Stimulated activated effector memory CD8-positive, alpha-beta T cell treated with anti-CD3 and anti-CD28 coated beads, Interleukin-12 subunit alpha, Interleukin-12 subunit beta, amount 100 ng/mL, for 72 hours (primary cell): Measurements from ENCODE around the gene ID2.
A peak's percentile ranks its signal among the peaks of the same experiment; 100 is the strongest.

Experiments used
- ATAC-seq: fragments of 150-1000 bp; cut with Tn5 transposase; 2 replicates; pipeline ENCODE4 v1.10.0; 2021
- DNase-seq, 2 donors: peaks; one replicate each; pipeline ENCODE4 v3.0.0; 2021 to 2022; ENCODE audit warnings: low spot score in 2 of 2
- H3K27ac Mint-ChIP-seq: one replicate; pipeline ENCODE4 v1.8.0; 2022; ENCODE audit warnings: mild to moderate bottlenecking, mixed read lengths
- H3K36me3 Mint-ChIP-seq: one replicate; pipeline ENCODE4 v1.8.0; 2022; ENCODE audit warnings: mild to moderate bottlenecking, mixed read lengths
- H3K4me1 Mint-ChIP-seq: one replicate; pipeline ENCODE4 v1.8.0; 2022; ENCODE audit warnings: mixed read lengths
- H3K4me3 Mint-ChIP-seq: one replicate; pipeline ENCODE4 v1.8.0; 2022; ENCODE audit warnings: mild to moderate bottlenecking, mixed read lengths
- H3K9me3 Mint-ChIP-seq: one replicate; pipeline ENCODE4 v1.8.0; 2022; ENCODE audit warnings: mixed read lengths

ID2 gene, protein sequence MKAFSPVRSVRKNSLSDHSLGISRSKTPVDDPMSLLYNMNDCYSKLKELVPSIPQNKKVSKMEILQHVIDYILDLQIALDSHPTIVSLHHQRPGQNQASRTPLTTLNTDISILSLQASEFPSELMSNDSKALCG

DNA sequence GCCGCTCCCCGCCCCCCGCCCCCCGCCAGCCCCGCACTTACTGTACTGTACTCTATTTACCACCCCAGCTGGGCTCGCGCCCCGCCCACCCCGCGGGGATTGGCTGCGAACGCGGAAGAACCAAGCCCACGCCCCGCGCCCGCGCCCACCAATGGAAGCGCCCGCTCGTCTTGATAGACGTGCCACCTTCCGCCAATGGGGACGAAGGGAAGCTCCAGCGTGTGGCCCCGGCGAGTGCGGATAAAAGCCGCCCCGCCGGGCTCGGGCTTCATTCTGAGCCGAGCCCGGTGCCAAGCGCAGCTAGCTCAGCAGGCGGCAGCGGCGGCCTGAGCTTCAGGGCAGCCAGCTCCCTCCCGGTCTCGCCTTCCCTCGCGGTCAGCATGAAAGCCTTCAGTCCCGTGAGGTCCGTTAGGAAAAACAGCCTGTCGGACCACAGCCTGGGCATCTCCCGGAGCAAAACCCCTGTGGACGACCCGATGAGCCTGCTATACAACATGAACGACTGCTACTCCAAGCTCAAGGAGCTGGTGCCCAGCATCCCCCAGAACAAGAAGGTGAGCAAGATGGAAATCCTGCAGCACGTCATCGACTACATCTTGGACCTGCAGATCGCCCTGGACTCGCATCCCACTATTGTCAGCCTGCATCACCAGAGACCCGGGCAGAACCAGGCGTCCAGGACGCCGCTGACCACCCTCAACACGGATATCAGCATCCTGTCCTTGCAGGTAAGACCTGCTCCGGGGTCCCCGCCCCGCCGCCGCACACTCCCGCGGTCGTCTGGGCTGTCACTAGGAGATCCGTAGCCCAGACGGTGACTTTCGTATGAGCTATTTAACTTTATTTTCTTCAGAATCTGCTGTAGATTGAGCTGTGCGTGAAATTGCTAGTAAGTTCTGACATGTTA, at the start of gene ID2:
Gene ID2, plus strand, starts transcription at position 271 of the 907 bp plus-strand sequence. Its CDS starts 110 bp downstream, at position 381.
- H3K36me3 Mint-ChIP-seq = peaks cover 65% of the 10 kb centered on the region
- peak; percentile 74 for ATAC-seq
- H3K9me3 Mint-ChIP-seq = no peaks in the 10 kb centered on the region

DNA sequence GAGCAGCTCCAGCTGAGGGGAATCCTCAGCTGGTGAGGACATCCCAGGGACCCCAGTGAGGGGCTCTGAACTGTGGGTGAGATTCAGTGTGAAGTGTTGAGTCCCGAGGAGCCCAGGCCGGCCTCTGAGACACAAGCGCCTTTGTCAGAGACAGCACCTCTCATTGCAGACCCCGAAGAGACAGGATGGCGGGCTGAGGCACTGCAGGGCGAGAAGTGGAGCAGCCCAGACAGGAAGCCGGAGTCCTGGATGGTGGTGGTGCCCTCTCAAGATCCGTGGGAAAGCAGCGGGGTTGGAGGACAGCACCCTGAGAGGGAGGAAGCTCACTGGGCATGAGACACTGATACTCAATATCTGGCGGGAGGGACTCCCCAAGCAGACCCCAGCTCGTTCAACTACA, 49.1 kb upstream of the ID2 start:
- Mint-ChIP-seq H3K4me1 (peaks cover 21% of the 10 kb centered on the region), H3K4me3 (no peak overlapping the region), H3K9me3 (no peaks in the 10 kb centered on the region), H3K36me3 (no peaks in the 10 kb centered on the region), H3K27ac (peak overlapping the region; percentile 73)
- ATAC-seq (no peak), DNase-seq (no peak)

More for the DNA sequence above, at the start of gene ID2:
- peak within 1 kb of the TSS; percentile 99 for H3K4me3 Mint-ChIP-seq
- H3K27ac Mint-ChIP-seq = peak within 1 kb of the TSS; percentile 96
- peak; percentile 97 to 100 for DNase-seq
- H3K4me1 Mint-ChIP-seq = peaks cover 49% of the 10 kb centered on the region

DNA sequence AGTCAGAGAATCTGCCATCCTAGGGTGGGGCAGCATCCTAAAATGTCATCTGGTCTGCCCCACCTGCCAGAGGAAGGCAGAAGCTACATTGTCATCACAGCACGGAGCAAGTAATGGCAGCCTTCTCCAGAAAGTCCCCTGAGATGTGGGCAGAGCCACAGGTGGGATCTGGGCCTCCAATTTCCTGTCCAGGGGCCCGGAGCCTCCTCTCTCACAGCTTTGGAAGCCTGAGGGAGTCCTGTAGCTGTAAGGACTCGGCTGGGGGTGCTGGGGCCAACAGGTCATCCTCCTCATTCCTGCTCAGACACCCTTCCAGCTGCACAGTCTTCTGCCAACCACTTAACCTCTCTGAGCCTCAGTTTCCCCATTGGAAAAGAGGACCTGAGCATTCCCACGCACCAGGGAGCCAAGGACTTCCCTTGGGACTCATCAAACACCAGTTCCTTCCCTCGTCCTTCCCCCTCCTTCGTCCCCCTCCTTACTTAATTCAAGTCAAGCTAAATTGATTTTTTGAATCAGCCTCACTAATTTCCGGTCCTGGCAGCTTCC, 48.6 kb upstream of the ID2 start:
- H3K4me1 Mint-ChIP-seq = peaks cover 19% of the 10 kb centered on the region
- H3K9me3 Mint-ChIP-seq = no peaks in the 10 kb centered on the region
- ATAC-seq (no peak), DNase-seq (no peak)
- H3K4me3 Mint-ChIP-seq = no peak overlapping the region
- H3K36me3 Mint-ChIP-seq = no peaks in the 10 kb centered on the region
- peak overlapping the region; percentile 73 for H3K27ac Mint-ChIP-seq

DNA sequence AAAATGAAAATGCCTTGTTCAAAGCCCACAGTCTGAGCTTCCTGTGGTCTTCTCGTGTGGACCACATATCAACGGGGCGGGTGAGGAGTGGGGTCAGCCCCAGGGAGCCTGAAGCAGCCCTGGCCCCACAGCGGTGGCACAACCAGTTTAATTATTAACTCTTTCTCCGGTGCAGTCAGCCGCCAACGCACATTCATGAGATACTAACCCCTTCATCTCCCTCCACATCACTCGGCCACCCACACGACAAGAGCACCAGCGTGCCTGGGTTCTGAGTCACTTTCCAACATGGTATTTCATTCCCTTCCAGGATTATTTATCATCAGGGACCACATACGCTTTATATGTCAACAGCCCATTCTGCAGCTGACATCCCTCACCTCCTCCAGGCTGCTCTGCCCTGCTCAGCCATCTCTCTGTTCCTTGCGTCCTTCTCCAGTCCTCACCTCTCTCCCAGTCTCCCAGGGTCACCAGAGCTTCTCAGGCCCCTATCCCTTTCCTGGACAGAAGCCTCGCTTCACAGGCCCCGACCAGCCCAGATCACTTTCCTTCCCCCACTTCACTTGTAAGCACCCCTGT, 48.0 kb upstream of the ID2 start:
- Mint-ChIP-seq H3K4me1 (peaks cover 14% of the 10 kb centered on the region), H3K4me3 (no peak overlapping the region), H3K36me3 (no peaks in the 10 kb centered on the region), H3K9me3 (no peaks in the 10 kb centered on the region), H3K27ac (peak overlapping the region; percentile 73)
- DNase-seq = no peak
- ATAC-seq = no peak

DNA sequence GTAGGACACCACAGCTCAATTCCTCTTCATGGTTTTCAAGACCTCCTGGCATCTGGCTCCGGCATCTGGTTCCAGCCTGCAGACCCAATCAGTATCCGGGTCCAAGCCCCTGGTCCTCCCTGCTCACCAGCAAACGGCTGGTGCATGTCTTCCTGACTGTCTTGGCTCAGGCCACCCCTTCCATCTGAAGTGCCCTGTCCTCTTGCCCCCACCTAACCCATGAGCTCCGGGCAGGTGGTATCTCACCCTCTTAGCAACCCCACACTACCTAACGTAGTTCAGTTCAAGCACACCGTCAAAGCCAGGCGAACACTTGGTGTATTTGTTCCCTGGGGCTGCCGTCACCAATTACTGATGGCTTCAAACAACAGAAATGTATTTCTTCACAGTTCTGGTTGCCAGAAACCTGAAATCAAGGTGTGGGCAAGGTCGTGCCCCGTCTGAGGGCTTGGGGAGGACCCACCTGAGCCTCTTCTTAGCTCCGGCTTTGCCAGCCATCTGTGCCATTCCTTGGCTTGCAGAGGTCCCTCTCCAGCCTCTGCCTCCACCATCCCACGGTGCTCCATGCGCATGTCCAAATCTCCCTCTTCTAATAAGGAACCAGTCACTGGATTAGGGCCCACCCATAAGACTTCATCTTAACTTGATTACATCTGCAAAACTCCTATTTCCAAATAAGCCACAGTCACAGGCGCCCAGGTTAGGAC, 47.2 kb upstream of the ID2 start:
- Mint-ChIP-seq H3K4me3 (no peak overlapping the region), H3K4me1 (peaks cover 11% of the 10 kb centered on the region), H3K9me3 (no peaks in the 10 kb centered on the region), H3K27ac (peak overlapping the region; percentile 73), H3K36me3 (no peaks in the 10 kb centered on the region)
- ATAC-seq = no peak
- DNase-seq = no peak

DNA sequence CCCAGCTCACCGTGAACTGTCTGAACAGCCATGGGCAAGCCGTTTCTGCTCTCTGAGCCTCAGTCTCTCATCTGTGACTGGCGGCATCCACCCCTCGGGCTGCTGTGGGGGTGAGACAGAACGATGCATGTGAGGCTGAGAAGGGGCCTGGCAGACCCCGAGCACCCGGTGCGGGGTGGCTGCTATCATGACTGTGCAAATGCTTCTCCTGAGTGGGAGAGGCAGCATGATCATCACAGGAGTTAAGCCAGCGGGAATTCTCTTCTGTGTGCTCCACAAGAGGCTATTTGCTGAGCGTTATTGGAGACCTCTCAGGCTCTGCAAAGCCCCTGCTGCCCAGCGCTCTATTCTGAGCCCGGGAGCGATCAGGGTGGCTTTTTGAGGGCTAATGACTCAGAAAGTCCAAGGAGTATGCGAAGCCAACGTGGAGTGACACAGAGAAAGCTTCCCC, 45.8 kb upstream of the ID2 start:
- Mint-ChIP-seq H3K4me3 (no peak overlapping the region), H3K36me3 (no peaks in the 10 kb centered on the region), H3K9me3 (no peaks in the 10 kb centered on the region), H3K27ac (no peak overlapping the region), H3K4me1 (peaks cover 11% of the 10 kb centered on the region)
- ATAC-seq (no peak), DNase-seq (no peak)

DNA sequence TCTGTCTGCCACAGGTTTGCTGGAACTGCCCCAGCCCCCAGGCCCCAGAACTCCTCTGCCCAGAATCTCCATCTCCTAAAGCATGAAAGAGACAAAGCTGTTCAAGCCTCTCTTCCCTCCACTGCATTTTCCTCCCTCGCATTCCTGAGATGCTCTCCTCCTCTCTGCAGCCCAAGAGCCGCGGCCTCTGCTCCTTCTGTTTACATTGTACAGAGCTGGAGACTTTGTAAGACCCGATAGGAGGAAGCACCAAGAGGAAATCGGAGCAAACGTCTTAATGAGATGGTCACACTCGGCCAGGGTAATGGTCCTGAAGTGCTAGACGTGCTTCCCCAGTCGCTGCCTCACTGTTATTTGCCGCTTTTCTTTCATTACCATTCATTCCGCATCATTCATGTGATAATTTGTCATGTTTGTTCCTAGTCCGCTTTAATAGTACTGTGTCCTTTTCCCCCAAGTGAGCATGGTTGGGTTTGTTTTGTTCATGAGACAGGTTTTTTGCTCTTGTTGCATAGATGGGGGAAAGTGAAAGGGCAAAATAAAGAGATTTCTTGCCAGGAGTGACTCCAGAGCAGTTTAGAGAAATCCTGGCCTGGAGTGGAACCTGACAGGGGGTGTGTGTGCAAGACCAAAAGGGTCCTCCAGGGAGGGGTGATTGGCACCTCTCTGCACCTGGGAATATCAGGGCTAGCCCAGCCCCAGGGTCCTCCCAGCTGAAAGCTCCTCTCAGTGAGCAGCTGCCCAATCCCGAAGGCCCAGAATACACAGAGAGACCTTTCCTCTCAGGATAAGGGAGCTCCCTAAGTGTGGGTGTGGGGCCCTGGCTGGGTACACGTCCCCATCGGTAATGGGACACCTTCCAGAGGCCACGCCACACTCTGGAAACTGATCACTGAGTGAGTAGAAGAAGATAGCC, 44.9 kb upstream of the ID2 start:
- Mint-ChIP-seq H3K27ac (peak overlapping the region; percentile 17), H3K9me3 (no peaks in the 10 kb centered on the region), H3K4me1 (peaks cover 11% of the 10 kb centered on the region), H3K4me3 (no peak overlapping the region), H3K36me3 (no peaks in the 10 kb centered on the region)
- DNase-seq = no peak
- no peak for ATAC-seq

DNA sequence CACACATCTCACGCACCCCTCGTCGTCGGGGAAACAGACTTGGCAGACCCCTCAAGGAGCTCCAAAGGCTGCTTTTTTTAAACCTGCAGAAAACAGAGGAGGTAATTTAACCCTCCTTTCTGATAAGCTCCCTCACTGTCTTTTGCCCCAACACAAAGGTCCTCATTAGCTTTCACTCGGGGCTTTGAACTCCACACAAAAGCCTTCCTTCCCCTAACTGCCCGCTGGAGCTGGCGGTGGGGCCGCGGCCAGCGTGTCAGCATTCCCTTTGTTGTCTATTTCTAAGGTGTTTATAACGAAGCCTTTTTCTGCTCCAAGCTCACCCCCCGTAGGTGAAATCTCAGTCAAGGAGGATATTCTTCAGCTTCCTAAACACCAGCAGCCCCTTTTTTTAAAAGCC, 43.5 kb upstream of the ID2 start:
- no peak for DNase-seq
- Mint-ChIP-seq H3K4me3 (no peak overlapping the region), H3K9me3 (no peaks in the 10 kb centered on the region), H3K36me3 (no peaks in the 10 kb centered on the region), H3K4me1 (peaks cover 11% of the 10 kb centered on the region), H3K27ac (no peak overlapping the region)
- no peak for ATAC-seq

DNA sequence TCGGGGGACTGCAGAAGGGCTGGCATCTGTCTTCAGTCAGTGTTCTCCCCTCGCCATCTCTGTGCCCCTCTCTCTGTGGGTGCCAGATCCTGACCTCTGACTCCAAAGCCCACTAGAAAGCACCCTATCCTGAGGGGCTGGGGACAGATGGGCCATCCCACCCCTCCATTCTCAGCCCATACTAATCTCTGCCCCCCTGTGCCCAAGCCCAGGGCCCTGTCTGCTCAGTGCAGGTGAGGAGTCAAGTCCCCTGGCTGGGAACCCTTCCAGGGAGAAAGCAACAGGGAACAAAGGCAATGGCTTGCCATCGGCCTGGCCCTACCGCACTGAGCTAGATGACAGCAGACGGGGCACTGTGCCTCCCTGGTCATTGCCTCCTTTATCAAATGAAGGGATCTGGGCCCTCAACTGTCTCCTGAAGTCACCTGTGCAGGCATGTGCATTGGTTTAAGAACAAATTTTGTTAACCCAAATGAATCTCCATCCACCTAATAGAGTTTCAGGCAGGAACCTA, 42.7 kb upstream of the ID2 start:
- Mint-ChIP-seq H3K36me3 (no peaks in the 10 kb centered on the region), H3K9me3 (no peaks in the 10 kb centered on the region), H3K4me3 (no peak overlapping the region), H3K4me1 (peaks cover 9% of the 10 kb centered on the region), H3K27ac (no peak overlapping the region)
- ATAC-seq (no peak), DNase-seq (no peak)

DNA sequence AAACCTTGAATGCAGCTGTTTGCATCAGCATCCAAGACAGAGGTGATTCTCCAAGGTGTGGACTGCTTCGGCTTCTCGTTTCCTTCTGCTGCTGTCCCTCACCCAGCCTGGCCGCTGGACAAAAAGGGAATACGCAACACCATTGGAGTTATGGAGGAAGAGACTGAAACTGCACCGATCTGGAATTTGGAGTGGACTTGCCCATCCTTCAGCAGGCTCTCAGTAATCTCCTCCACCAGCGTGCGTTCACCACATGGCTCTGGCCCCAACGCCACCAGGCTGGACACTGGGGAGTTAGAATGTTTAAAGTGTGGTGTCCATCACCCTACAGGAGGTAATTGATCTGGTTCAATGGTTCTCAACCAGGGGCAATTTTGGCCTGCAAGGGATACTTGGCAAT, 41.4 kb upstream of the ID2 start:
- ATAC-seq = no peak

DNA sequence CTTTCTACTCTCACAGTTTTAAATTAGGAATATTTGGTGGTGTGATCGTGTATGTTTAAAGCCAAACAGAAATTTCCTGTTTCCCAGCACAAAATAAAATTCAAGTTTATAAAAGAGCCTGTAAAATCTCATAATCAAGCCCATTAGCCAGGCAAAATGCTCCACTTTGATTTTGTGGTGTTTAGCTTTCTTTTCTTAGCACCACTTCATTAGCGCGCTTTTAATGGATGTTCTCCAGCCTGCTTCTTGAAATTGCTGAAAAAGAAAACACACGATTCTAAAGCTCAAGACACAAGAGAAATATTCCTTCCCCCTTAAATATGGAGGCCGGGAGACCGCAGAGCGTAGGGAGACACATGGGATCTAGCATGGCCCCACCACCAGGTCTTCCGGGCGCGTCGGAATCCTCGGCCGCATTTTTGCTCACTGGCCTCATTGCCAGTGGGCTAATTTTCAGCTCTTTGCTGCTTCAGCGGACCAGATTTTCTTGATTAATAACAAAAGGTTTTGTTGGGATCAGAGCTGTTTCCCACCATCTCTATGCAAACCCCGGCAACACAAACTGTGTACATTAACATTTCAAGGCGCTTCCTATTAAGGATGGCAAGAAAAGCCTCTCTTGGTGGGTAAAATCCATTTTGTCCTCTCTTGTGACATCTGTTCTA, 40.4 kb upstream of the ID2 start:
- no peaks in the 10 kb centered on the region for H3K9me3 Mint-ChIP-seq
- H3K36me3 Mint-ChIP-seq = no peaks in the 10 kb centered on the region
- no peak overlapping the region for H3K4me3 Mint-ChIP-seq
- no peak for ATAC-seq
- peaks cover 8% of the 10 kb centered on the region for H3K4me1 Mint-ChIP-seq
- no peak for DNase-seq
- H3K27ac Mint-ChIP-seq = no peak overlapping the region

More for the DNA sequence above, 41.4 kb upstream of the ID2 start:
- Mint-ChIP-seq H3K4me3 (no peak overlapping the region), H3K27ac (no peak overlapping the region), H3K9me3 (no peaks in the 10 kb centered on the region), H3K36me3 (no peaks in the 10 kb centered on the region), H3K4me1 (peaks cover 8% of the 10 kb centered on the region)
- DNase-seq = no peak

DNA sequence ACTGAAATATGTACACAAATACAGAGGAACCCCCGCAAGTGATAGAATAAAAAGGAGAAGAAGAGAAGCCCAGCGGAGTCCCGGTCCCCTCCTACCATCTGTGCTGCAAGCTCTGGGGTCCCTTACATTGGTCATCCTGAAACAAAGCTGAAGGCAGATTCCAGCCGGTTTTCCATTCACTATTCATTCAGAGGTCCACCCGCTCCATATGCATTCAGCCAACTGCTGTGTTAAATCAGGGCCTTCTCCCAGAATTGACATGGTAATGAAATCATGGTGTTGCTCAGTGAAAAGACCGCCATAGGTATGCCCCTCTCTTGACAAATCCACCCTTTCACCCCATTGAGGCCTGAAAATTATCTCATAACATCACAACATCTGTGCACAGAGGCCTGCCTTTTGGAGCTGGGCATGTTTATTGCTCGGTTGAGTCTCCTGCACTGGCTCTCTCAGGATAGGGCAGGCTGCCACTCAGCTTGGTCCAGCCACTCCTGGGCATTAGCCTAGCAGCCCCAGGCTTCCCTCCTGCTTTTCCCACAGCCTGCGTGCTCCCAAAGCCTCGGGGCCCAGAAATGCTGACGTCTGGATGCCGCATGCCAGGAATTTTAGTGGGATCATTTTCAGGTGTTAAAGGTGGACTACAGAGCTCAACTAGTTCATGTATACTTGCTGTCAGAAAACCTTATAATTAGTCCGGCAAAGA, 39.3 kb upstream of the ID2 start:
- H3K9me3 Mint-ChIP-seq = no peaks in the 10 kb centered on the region
- no peak overlapping the region for H3K4me3 Mint-ChIP-seq
- ATAC-seq (no peak), DNase-seq (no peak)
- peaks cover 8% of the 10 kb centered on the region for H3K4me1 Mint-ChIP-seq
- no peak overlapping the region for H3K27ac Mint-ChIP-seq
- no peaks in the 10 kb centered on the region for H3K36me3 Mint-ChIP-seq

DNA sequence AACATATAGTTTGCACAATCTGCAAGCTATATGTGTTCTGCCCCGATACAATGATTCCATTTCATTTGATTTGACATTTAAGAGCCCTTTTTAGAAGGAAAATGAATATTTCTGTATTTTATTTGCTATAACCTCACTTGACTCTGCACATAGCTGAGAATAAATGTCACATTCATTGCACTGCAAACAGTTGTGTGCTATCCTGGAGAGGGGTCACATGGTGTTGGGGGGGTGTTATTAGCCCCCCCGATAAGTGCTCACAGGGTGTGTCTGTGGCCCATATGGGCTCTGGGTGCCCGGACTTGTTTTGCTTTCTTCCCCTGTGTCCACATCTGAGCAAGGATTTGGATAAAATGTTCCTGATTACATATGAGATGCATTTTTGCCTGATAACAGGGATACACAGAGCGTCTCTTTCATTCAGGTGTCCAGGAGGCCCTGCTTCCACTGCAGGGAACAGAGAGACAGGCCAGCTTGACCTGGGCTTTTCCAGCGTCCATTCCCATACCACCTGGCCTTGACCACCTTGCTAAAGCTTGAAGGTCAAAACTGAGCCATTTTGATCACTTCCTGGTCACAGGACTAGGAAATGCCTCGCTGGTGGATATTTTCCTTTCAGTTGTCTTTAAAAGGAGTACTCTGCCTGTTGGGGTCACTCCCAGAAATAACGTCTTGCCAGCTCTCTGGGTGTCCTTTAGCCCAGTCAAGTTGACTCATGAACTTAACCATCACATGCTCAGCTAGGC, 38.4 kb upstream of the ID2 start:
- Mint-ChIP-seq H3K27ac (no peak overlapping the region), H3K4me3 (no peak overlapping the region), H3K9me3 (no peaks in the 10 kb centered on the region), H3K36me3 (no peaks in the 10 kb centered on the region), H3K4me1 (peaks cover 8% of the 10 kb centered on the region)
- ATAC-seq (no peak), DNase-seq (no peak)
